Mesenchymal stem cell (in vitro differentiated cells and primary cell): ENCODE measurements around the gene ACKR3.

Experiments used
- DNase-seq: peaks from one replicate; pipeline ENCODE4 v3.0.0-alpha.2; 2013
- H2AFZ ChIP-seq: one replicate; pipeline ENCODE4 v1.6.1; 2013; ENCODE audit warnings: low read depth, mild to moderate bottlenecking, control low read depth, inconsistent platforms, low read length, moderate library complexity
- H2AK5ac ChIP-seq: 2 replicates; pipeline ENCODE4 v1.6.1; 2013; ENCODE audit warnings: low read length, moderate library complexity, mild to moderate bottlenecking, inconsistent platforms; ENCODE audit not compliant: severe bottlenecking
- H2BK120ac ChIP-seq: one replicate; pipeline ENCODE4 v1.6.1; 2013; ENCODE audit warnings: low read depth, mild to moderate bottlenecking, inconsistent platforms, low read length, moderate library complexity
- H2BK12ac ChIP-seq, 2 experiments: one replicate each; pipeline ENCODE4 v1.6.1; 2013; ENCODE audit warnings: inconsistent platforms in 2 of 2, low read length in 2 of 2, mild to moderate bottlenecking in 2 of 2, moderate library complexity in 2 of 2, control low read depth in 1 of 2
- H2BK15ac ChIP-seq: one replicate; pipeline ENCODE4 v1.6.1; 2013; ENCODE audit warnings: mild to moderate bottlenecking, low read depth, inconsistent platforms; ENCODE audit not compliant: poor library complexity, severe bottlenecking
- H2BK5ac ChIP-seq: 2 replicates; pipeline ENCODE4 v1.6.1; 2013; ENCODE audit warnings: low read depth, mild to moderate bottlenecking, low read length, control low read depth, inconsistent platforms; ENCODE audit not compliant: poor library complexity, severe bottlenecking
- H3K14ac ChIP-seq, 2 experiments: one replicate each; pipeline ENCODE4 v1.6.1; 2013; ENCODE audit warnings: inconsistent platforms in 2 of 2, low read length in 2 of 2, control low read depth in 1 of 2, mild to moderate bottlenecking in 1 of 2, moderate library complexity in 1 of 2
- H3K18ac ChIP-seq, 2 experiments: one replicate each; pipeline ENCODE4 v1.6.1; 2013; ENCODE audit warnings: inconsistent platforms in 2 of 2, low read length in 2 of 2, control low read depth in 1 of 2, low read depth in 1 of 2, mild to moderate bottlenecking in 1 of 2
- H3K23ac ChIP-seq, 2 experiments: one replicate each; pipeline ENCODE4 v1.6.1; 2013; ENCODE audit warnings: inconsistent platforms in 2 of 2, low read length in 2 of 2, mild to moderate bottlenecking in 2 of 2, moderate library complexity in 2 of 2, control low read depth in 1 of 2
- H3K27ac ChIP-seq: 2 replicates; pipeline ENCODE4 v1.5.1; 2013; ENCODE audit warnings: mild to moderate bottlenecking, moderate library complexity, low read length, control low read depth, inconsistent platforms; ENCODE audit not compliant: poor library complexity, severe bottlenecking
- H3K27me3 ChIP-seq, 2 experiments: 2 replicates each; pipeline versions ENCODE4 v1.6.1 to v1.7.0; 2013; ENCODE audit warnings: low read length in 2 of 2, mild to moderate bottlenecking in 2 of 2, moderate library complexity in 2 of 2, control low read depth in 1 of 2, inconsistent platforms in 1 of 2; ENCODE audit not compliant: control insufficient read depth in 1 of 2, insufficient read depth in 1 of 2
- H3K36me3 ChIP-seq, 2 experiments: 2 replicates each; pipeline versions ENCODE4 v1.6.1 to v1.7.0; 2013; ENCODE audit warnings: low read length in 2 of 2, control low read depth in 1 of 2, inconsistent platforms in 1 of 2, low read depth in 1 of 2, mild to moderate bottlenecking in 1 of 2; ENCODE audit not compliant: insufficient read depth in 2 of 2, control insufficient read depth in 1 of 2
- H3K4ac ChIP-seq, 2 experiments: one replicate each; pipeline ENCODE4 v1.6.1; 2013; ENCODE audit warnings: inconsistent platforms in 2 of 2, low read length in 2 of 2, mild to moderate bottlenecking in 2 of 2, moderate library complexity in 2 of 2, control low read depth in 1 of 2, low read depth in 1 of 2
- H3K4me1 ChIP-seq: 2 replicates; pipeline ENCODE4 v1.6.1; 2013; ENCODE audit warnings: low read depth, low read length, control low read depth; ENCODE audit not compliant: control insufficient read depth, insufficient read depth
- H3K4me2 ChIP-seq: 2 replicates; pipeline ENCODE4 v1.6.1; 2013; ENCODE audit warnings: low read length, mild to moderate bottlenecking, inconsistent platforms; ENCODE audit not compliant: poor library complexity, severe bottlenecking
- H3K4me3 ChIP-seq, 2 experiments: 2 replicates each; pipeline versions ENCODE4 v1.5.1 to v1.7.0; 2013; ENCODE audit warnings: low read length in 2 of 2, mild to moderate bottlenecking in 2 of 2, control low read depth in 1 of 2, low read depth in 1 of 2; ENCODE audit not compliant: insufficient read depth in 1 of 2
- H3K79me1 ChIP-seq: replicated peaks from 2 replicates; pipeline ENCODE4 v1.6.1; 2013; ENCODE audit warnings: mild to moderate bottlenecking, control low read depth, low read length, inconsistent platforms; ENCODE audit not compliant: poor library complexity, severe bottlenecking
- H3K9ac ChIP-seq: 2 replicates; pipeline ENCODE4 v1.7.0; 2013; ENCODE audit warnings: mild to moderate bottlenecking, low read length, moderate library complexity
- H3K9me3 ChIP-seq: 2 replicates; pipeline ENCODE4 v1.7.0; 2013; ENCODE audit warnings: mild to moderate bottlenecking, low read length; ENCODE audit not compliant: control insufficient read depth
- H4K8ac ChIP-seq: one replicate; pipeline ENCODE4 v1.6.1; 2013; ENCODE audit warnings: inconsistent platforms, mild to moderate bottlenecking, low read length, moderate library complexity
- H4K91ac ChIP-seq: one replicate; pipeline ENCODE4 v1.6.1; 2013; ENCODE audit warnings: mild to moderate bottlenecking, low read length, inconsistent platforms
- WGBS: methylation state at CpG from one replicate; pipeline ENCODE4 v1.1.7; 2013; ENCODE audit warnings: mixed read lengths; 5-methylcytosine and 5-hydroxymethylcytosine counted together

The ACKR3 gene

GRCh38 chr2:236600158-236600557, 30.5 kb downstream of the ACKR3 start:
- no peak overlapping the region for H4K91ac ChIP-seq
- no peak overlapping the region for H3K18ac ChIP-seq
- no peak overlapping the region for H2BK15ac ChIP-seq
- no peak for DNase-seq
- peaks cover 13 to 43% of the 10 kb centered on the region in 2 experiments for H3K27me3 ChIP-seq
- WGBS: 94% methylated on average over 7 of the region's 7 CpGs
- H3K14ac ChIP-seq: no peak overlapping the region
- no peaks in the 10 kb centered on the region for H3K79me1 ChIP-seq
- no peak overlapping the region for H2AK5ac ChIP-seq
- H4K8ac ChIP-seq: no peak overlapping the region
- H2BK5ac ChIP-seq: no peak overlapping the region
- H3K4ac ChIP-seq: no peak overlapping the region
- no peaks in the 10 kb centered on the region for H3K36me3 ChIP-seq
- H3K9ac ChIP-seq: no peak overlapping the region
- H3K4me1 ChIP-seq: no peaks in the 10 kb centered on the region
- H3K9me3 ChIP-seq: no peaks in the 10 kb centered on the region
- H3K4me2 ChIP-seq: no peak overlapping the region
- no peak overlapping the region for H2BK12ac ChIP-seq
- H3K23ac ChIP-seq: no peak overlapping the region
- H2BK120ac ChIP-seq: no peak overlapping the region
- no peak overlapping the region for H2AFZ ChIP-seq
- H3K27ac ChIP-seq: no peak overlapping the region
- no peak overlapping the region for H3K4me3 ChIP-seq

DNA sequence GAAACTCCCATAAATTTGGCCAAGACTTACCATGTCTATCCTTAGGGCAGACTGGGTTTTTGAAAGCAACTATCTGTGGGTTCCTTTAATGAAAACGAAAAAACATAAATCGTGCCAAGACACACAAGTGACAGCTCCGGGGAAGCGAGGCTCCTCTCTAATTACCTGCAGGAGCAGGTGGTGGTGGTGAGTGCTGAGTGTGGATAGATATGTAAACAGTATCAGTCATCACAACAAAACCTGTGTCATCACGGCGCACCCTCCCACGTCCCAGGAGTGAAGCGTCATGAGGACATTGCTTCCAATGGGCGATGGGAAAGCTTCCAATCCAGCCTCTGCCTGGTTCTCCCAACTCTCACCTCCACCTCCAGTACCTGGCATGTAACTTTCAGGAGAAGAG, 31.3 kb downstream of the ACKR3 start:
- no peak overlapping the region for H2AFZ ChIP-seq

DNA sequence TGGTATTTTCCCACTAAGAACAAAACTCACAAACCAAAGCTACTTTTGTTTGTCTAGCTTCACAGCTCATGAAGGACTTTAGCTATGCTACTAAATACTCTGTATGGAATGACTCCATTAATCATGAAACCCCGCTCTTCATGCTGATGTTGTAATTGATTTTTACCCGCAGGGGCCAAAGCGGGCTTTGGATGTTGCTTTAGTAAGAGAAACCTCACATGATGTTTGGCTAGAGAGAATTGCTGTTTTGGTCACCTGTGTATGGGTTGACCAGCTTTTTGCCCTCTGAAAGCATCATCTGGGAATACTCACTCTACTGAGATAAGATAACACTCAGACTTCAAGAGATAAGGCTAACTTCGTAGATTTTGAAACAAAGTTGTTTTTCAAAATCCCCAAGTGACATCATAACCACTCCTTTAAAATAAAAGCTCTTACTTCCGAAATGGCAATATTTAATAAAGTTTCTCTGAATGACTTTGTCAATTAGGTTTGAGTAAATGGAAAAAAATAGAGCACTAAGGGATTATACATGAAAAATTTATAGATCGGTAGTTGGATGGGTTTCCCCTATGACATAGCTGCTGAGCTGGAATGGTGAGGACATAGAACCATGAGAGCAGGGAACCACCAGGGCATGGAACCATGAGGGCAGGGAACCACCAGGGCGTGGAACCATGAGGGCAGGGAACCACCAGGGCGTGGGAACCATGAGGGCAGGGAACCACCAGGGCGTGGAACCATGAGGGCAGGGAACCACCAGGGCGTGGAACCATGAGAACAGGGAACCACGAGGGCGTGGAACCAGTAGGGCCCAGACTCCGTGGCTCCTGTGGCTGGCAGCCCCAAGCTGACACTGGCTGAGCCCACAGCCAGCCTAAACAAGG, 31.9 kb downstream of the ACKR3 start:
- H4K8ac ChIP-seq: no peak overlapping the region
- no peak overlapping the region for H3K27ac ChIP-seq
- no peaks in the 10 kb centered on the region for H3K4me1 ChIP-seq
- no peak overlapping the region for H4K91ac ChIP-seq
- H2BK5ac ChIP-seq: no peak overlapping the region
- H3K4me3 ChIP-seq: no peak overlapping the region
- no peak overlapping the region for H2AK5ac ChIP-seq
- H3K4ac ChIP-seq: no peak overlapping the region
- H3K79me1 ChIP-seq: no peaks in the 10 kb centered on the region
- no peak overlapping the region for H2BK120ac ChIP-seq
- H2BK12ac ChIP-seq: no peak overlapping the region
- H3K18ac ChIP-seq: no peak overlapping the region
- no peak overlapping the region for H2AFZ ChIP-seq
- no peak overlapping the region for H2BK15ac ChIP-seq
- 80% methylated on average over 13 of the region's 13 CpGs for WGBS
- no peaks in the 10 kb centered on the region for H3K9me3 ChIP-seq
- no peak overlapping the region for H3K23ac ChIP-seq
- peaks cover 17 to 47% of the 10 kb centered on the region in 2 experiments for H3K27me3 ChIP-seq
- peak overlapping the region in 1 of 2 experiments; percentile 84 for H3K14ac ChIP-seq
- no peaks in the 10 kb centered on the region for H3K36me3 ChIP-seq
- H3K9ac ChIP-seq: no peak overlapping the region
- H3K4me2 ChIP-seq: no peak overlapping the region
- DNase-seq: no peak

More for the DNA sequence above, 31.3 kb downstream of the ACKR3 start:
- no peak overlapping the region for H2BK12ac ChIP-seq
- H3K27ac ChIP-seq: no peak overlapping the region
- H3K4me2 ChIP-seq: no peak overlapping the region
- DNase-seq: no peak
- no peak overlapping the region for H4K8ac ChIP-seq
- H2BK120ac ChIP-seq: no peak overlapping the region
- no peak overlapping the region for H4K91ac ChIP-seq
- no peaks in the 10 kb centered on the region for H3K9me3 ChIP-seq
- H3K27me3 ChIP-seq: peaks cover 17 to 44% of the 10 kb centered on the region in 2 experiments
- no peak overlapping the region for H3K4ac ChIP-seq
- H2BK5ac ChIP-seq: no peak overlapping the region
- H2AK5ac ChIP-seq: no peak overlapping the region
- no peak overlapping the region for H3K4me3 ChIP-seq
- H3K18ac ChIP-seq: no peak overlapping the region
- H3K14ac ChIP-seq: no peak overlapping the region
- 92% methylated on average over 9 of the region's 9 CpGs for WGBS
- H3K79me1 ChIP-seq: no peaks in the 10 kb centered on the region
- no peak overlapping the region for H3K9ac ChIP-seq
- H3K23ac ChIP-seq: no peak overlapping the region
- no peak overlapping the region for H2BK15ac ChIP-seq
- no peaks in the 10 kb centered on the region for H3K36me3 ChIP-seq
- no peaks in the 10 kb centered on the region for H3K4me1 ChIP-seq

GRCh38 chr2:236602678-236603077, 33.1 kb downstream of the ACKR3 start:
- no peak overlapping the region for H2BK120ac ChIP-seq
- H3K23ac ChIP-seq: no peak overlapping the region
- H3K14ac ChIP-seq: no peak overlapping the region
- no peak overlapping the region for H3K4me3 ChIP-seq
- H3K4me1 ChIP-seq: no peaks in the 10 kb centered on the region
- no peak overlapping the region for H2BK5ac ChIP-seq
- H3K9me3 ChIP-seq: no peaks in the 10 kb centered on the region
- H4K8ac ChIP-seq: no peak overlapping the region
- no peak overlapping the region for H3K18ac ChIP-seq
- no peak overlapping the region for H2AK5ac ChIP-seq
- no peak overlapping the region for H2AFZ ChIP-seq
- H3K9ac ChIP-seq: no peak overlapping the region
- 96% methylated on average over 3 of the region's 4 CpGs for WGBS
- H3K79me1 ChIP-seq: no peaks in the 10 kb centered on the region
- no peak overlapping the region for H3K4me2 ChIP-seq
- DNase-seq: no peak
- H3K36me3 ChIP-seq: no peaks in the 10 kb centered on the region
- no peak overlapping the region for H2BK15ac ChIP-seq
- H2BK12ac ChIP-seq: no peak overlapping the region
- no peak overlapping the region for H3K27ac ChIP-seq
- no peak overlapping the region for H4K91ac ChIP-seq
- H3K27me3 ChIP-seq: peaks cover 17 to 52% of the 10 kb centered on the region in 2 experiments
- H3K4ac ChIP-seq: no peak overlapping the region
